HEK293T (cell line): ENCODE data around the gene AGL.

Source experiments
- CTCF ChIA-PET: fragments of 350-600 bp; formaldehyde crosslinking; extraction: SDS; loops from one replicate; lab custom pipeline; 2021; ENCODE audit warnings: antibody characterized with exemption, inconsistent platforms; lab: Yijun Ruan, JAX
- POLR2A ChIA-PET: fragments of 350-600 bp; formaldehyde crosslinking; extraction: SDS; loops from one replicate; lab custom pipeline; 2020; ENCODE audit warnings: antibody characterized with exemption, inconsistent platforms; lab: Yijun Ruan, JAX
- DNase-seq: peaks from one replicate; pipeline ENCODE4 v3.0.0; 2012; ENCODE audit warnings: mixed read lengths; ENCODE audit errors: extremely low spot score
- ARNT ChIP-seq: fragments of 450-650 bp; IDR thresholded peaks from 2 replicates; pipeline ENCODE4 v1.6.1; 2017; ENCODE audit warnings: mild to moderate bottlenecking
- BHLHE40 ChIP-seq: fragments of 450-650 bp; IDR thresholded peaks from 2 replicates; pipeline ENCODE4 v1.6.1; 2016; ENCODE audit warnings: mild to moderate bottlenecking, moderate library complexity, borderline replicate concordance
- CTBP1 ChIP-seq: fragments of 450-650 bp; IDR thresholded peaks from 2 replicates; pipeline ENCODE4 v1.6.1; 2016; ENCODE audit warnings: borderline replicate concordance
- ELF4 ChIP-seq: fragments of 450-650 bp; IDR thresholded peaks from 2 replicates; pipeline ENCODE4 v1.6.1; 2017; ENCODE audit warnings: antibody characterized with exemption
- FOXA1 ChIP-seq: fragments of 450-650 bp; IDR thresholded peaks from 2 replicates; pipeline ENCODE4 v1.6.1; 2016; ENCODE audit warnings: mild to moderate bottlenecking
- FOXK2 ChIP-seq: fragments of 450-650 bp; IDR thresholded peaks from 2 replicates; pipeline ENCODE4 v1.6.1; 2016; ENCODE audit warnings: mild to moderate bottlenecking
- FOXM1 ChIP-seq: fragments of 450-650 bp; IDR thresholded peaks from 2 replicates; pipeline ENCODE4 v1.6.1; 2017; ENCODE audit warnings: mild to moderate bottlenecking, borderline replicate concordance
- HDGF ChIP-seq: fragments of 450-650 bp; IDR thresholded peaks from 2 replicates; pipeline ENCODE4 v1.6.1; 2017; ENCODE audit warnings: antibody characterized with exemption, borderline replicate concordance
- L3MBTL2 ChIP-seq: fragments of 450-650 bp; conservative IDR thresholded peaks from 2 replicates; pipeline ENCODE4 v1.6.1; 2016; ENCODE audit warnings: mild to moderate bottlenecking
- LEF1 ChIP-seq: fragments of 450-650 bp; IDR thresholded peaks from 2 replicates; pipeline ENCODE4 v1.6.1; 2017; ENCODE audit warnings: mild to moderate bottlenecking, borderline replicate concordance
- NFRKB ChIP-seq: fragments of 450-650 bp; IDR thresholded peaks from 2 replicates; pipeline ENCODE4 v1.6.1; 2016; ENCODE audit warnings: mild to moderate bottlenecking, moderate library complexity
- SP1 ChIP-seq: fragments of 450-650 bp; IDR thresholded peaks from 2 replicates; pipeline ENCODE4 v1.6.1; 2017
- SUZ12 ChIP-seq: fragments of 450-650 bp; IDR thresholded peaks from 2 replicates; pipeline ENCODE4 v1.6.1; 2016; ENCODE audit warnings: mild to moderate bottlenecking
- TARDBP ChIP-seq: fragments of 450-650 bp; IDR thresholded peaks from 2 replicates; pipeline ENCODE4 v1.6.1; 2016
- ZNF384 ChIP-seq: fragments of 450-650 bp; IDR thresholded peaks from 2 replicates; pipeline ENCODE4 v1.6.1; 2016
- TF ChIP-seq, protein P1 (sequence below): fragments of 450-650 bp; IDR thresholded peaks from 2 replicates; pipeline ENCODE4 v1.6.1; 2016

The AGL gene

DNA sequence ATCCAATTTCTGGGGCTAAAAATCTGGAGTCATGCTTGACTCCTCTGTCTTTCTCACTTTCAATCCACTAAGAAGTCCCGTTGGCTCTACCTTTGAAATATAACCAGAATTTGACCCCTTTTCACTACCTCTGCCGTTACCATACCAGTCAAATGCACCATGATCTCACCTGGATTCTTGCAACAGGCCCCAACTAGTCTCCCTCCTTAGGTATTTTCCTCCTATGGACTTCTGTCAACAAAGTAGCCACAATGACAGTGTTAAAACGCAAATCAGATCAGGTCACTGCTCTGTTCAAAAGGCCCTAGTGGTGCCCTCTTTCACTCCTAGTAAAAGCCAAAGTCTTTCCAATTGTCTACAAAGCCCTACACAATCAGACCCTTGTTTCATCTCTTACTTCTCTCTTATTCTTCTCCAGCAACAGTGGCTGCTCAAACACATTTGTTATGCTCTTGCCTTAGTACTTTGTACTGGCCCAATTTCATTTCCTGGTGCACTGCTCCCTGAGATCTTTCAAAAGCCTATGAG, 35.7 kb upstream of the AGL start:
- DNase-seq = no peak
- POLR2A ChIA-PET = no interaction called here
- TF ChIP-seq NFRKB (no peak), LEF1 (no peak), SUZ12 (no peak), FOXM1 (no peak), L3MBTL2 (no peak), HDGF (no peak), BHLHE40 (no peak), ELF4 (no peak), FOXA1 (no peak), ZNF384 (no peak)
- TF ChIP-seq, protein P1, sequence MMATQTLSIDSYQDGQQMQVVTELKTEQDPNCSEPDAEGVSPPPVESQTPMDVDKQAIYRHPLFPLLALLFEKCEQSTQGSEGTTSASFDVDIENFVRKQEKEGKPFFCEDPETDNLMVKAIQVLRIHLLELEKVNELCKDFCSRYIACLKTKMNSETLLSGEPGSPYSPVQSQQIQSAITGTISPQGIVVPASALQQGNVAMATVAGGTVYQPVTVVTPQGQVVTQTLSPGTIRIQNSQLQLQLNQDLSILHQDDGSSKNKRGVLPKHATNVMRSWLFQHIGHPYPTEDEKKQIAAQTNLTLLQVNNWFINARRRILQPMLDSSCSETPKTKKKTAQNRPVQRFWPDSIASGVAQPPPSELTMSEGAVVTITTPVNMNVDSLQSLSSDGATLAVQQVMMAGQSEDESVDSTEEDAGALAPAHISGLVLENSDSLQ = no peak
- CTCF ChIA-PET = no interaction called here

DNA sequence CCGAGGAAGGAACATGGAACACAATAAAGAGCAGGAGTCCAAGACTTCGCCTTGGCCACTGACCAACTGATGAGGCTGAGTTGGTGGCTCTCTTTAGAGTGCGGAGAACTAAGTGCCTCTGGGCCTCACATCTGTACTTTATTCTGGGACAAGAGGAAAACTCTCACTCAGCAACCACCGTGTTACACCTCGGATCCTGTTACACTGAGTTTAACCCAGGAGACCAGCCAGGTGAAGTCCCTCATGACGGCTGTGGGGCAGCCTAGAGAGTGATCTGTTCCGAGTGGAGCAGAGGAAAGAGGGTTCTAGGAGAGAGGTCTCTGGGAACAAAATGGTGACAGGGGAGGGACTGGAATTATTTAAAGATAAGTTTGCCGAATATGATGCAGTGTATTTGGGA, 33.5 kb upstream of the AGL start:
- no peak for DNase-seq
- POLR2A ChIA-PET = no interaction called here
- no peak for TF ChIP-seq CTBP1
- no peak for TF ChIP-seq ELF4
- TF ChIP-seq FOXK2 = no peak
- no peak for TF ChIP-seq HDGF
- no peak for TF ChIP-seq ZNF384
- TF ChIP-seq SUZ12 = no peak
- TF ChIP-seq L3MBTL2 = no peak
- TF ChIP-seq ARNT = no peak
- TF ChIP-seq LEF1 = no peak
- no peak for TF ChIP-seq TARDBP
- TF ChIP-seq BHLHE40 = no peak
- no peak for TF ChIP-seq SP1
- TF ChIP-seq NFRKB = no peak
- TF ChIP-seq FOXA1 = no peak
- no peak for TF ChIP-seq FOXM1
- CTCF ChIA-PET = no interaction called here

DNA sequence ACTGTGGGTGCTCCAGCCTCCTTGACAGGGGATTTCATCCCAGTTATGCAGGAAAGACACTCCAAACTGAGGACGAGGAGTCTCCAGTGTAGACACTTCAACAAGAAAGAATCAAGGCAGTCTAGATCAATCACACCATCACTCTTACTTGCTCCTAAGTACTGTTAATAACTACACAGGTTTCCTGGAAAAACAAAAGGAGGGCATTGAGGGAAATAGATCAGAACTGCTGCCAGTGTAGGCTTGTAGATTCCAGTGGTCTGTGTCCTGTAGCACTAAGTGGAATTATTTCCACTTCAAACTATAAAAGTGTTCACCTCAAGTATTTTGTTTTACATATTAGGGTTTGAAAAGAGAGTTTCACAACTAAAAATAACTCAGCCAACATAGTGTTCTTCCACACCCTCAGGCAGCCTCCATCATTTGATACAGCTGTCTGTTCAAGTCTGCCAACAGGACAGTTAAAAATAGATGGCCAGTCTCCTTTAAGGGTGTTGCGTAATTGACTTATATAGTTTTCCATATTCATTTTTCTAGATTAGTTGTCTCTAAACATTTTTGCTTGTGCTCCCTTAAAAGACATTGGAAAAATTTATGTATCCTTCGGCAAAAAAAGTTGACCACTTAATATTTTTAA, 32.0 kb upstream of the AGL start:
- ChIA-PET POLR2A (no interaction called here), CTCF (no interaction called here)
- DNase-seq = no peak
- no peak for TF ChIP-seq ELF4
- no peak for TF ChIP-seq CTBP1
- no peak for TF ChIP-seq L3MBTL2
- no peak for TF ChIP-seq HDGF
- no peak for TF ChIP-seq LEF1
- no peak for TF ChIP-seq TARDBP
- TF ChIP-seq ZNF384 = no peak
- TF ChIP-seq ARNT = no peak
- TF ChIP-seq FOXA1 = no peak
- TF ChIP-seq SUZ12 = no peak
- no peak for TF ChIP-seq NFRKB
- no peak for TF ChIP-seq SP1

DNA sequence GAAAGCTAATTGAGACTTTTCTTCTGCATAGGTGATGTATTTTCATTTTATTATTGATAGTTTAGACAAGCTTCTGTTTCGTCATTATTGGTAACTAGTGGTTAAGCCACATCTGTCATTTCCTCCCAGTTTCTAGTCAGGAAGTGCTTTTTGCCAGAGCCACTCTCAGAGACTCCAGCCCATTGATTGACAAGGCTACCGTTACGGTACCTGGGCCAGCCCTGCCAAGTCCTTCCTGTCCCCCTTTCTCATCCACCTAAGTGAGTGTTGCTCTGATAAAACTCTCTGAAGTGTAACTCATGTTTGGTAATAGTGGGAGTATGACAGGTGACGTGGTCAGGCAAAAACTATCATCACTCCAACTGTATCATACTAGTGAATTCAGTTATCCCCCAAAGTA, 29.6 kb upstream of the AGL start:
- POLR2A ChIA-PET = interaction anchor here (1.1 kb wide), 1 partner anchor 217 kb away, joined by 3 read pairs; a partner anchor contains a TSS
- DNase-seq = no peak
- no peak for TF ChIP-seq L3MBTL2
- TF ChIP-seq, protein P1 = 0 out of 2 replicates have a peak, but pooled peaks have one; percentile 5
- CTCF ChIA-PET = no interaction called here

DNA sequence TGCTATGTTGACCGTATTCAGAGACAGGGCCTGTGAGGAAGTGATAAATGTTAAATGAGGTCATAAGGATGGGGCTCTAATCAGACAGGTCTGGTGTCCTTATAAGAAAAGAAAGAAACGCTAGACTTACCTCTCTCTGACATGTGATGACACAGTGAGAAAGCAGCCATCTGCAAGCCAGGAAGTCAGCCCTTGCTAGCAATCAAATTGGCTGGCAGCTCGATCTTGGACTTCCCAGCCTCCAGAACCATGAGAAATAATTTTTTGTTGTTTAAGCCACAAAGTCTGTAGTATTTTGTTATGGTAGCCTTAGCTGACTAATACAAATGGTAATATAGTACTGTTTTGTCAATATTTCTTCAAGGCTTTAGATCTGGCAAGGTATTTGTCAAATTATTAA, 25.1 kb upstream of the AGL start:
- TF ChIP-seq FOXA1 (no peak), L3MBTL2 (no peak), FOXK2 (no peak), LEF1 (no peak), ARNT (no peak), NFRKB (no peak), CTBP1 (no peak), FOXM1 (no peak), HDGF (no peak), TARDBP (no peak), BHLHE40 (no peak), SUZ12 (no peak), SP1 (no peak), ZNF384 (no peak), ELF4 (no peak)
- TF ChIP-seq, protein P1 = no peak
- ChIA-PET POLR2A (no interaction called here), CTCF (no interaction called here)
- no peak for DNase-seq

DNA sequence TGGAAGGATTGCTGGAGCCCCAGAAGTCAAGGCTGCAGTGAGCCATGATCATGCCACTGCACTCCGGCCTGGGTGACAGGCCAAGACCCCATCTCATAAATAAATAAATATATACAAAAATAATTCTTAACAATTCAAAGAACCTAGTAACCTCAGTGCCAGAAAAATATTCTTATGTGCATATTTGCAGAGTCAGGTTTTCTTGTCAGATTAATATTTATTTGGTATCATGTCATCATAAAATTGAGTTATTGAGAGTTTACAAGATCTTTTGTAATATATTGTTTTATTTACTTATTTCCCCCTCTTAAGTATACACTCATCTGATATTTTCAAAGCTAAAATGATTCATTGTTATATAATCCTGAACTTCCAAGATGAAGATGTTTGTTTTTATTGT, 24.5 kb upstream of the AGL start:
- TF ChIP-seq TARDBP (no peak), FOXA1 (no peak), FOXK2 (no peak), FOXM1 (no peak), SP1 (no peak), ZNF384 (no peak), CTBP1 (no peak), SUZ12 (no peak), HDGF (no peak), LEF1 (no peak), NFRKB (no peak), ELF4 (no peak), ARNT (no peak), L3MBTL2 (no peak), BHLHE40 (no peak)
- TF ChIP-seq, protein P1 = no peak
- CTCF ChIA-PET = no interaction called here

More for the DNA sequence above, 24.5 kb upstream of the AGL start:
- DNase-seq = no peak
- POLR2A ChIA-PET = no interaction called here
